Colonic mucosa (tissue), 4 donors: ENCODE measurements around the gene WDR26. TPM values are rescaled to one million over a fixed set of nuclear protein-coding genes. Genes with fewer than 3 reads are reported as not detected.

Source experiments
- DNase-seq: peaks from one replicate; pipeline ENCODE4 v3.0.0-alpha.2; 2020
- H3K27ac ChIP-seq: fragments of 200-600 bp; one replicate; pipeline ENCODE4 v1.8.0; 2021
- H3K27me3 ChIP-seq: fragments of 200-600 bp; one replicate; pipeline ENCODE4 v1.8.0; 2021
- H3K36me3 ChIP-seq: fragments of 200-600 bp; one replicate; pipeline ENCODE4 v1.8.0; 2021
- H3K4me1 ChIP-seq: fragments of 200-600 bp; one replicate; pipeline ENCODE4 v1.8.0; 2021; ENCODE audit warnings: mild to moderate bottlenecking
- H3K4me3 ChIP-seq: fragments of 200-600 bp; one replicate; pipeline ENCODE4 v1.8.0; 2021
- H3K9ac ChIP-seq, 2 donors: one replicate each; pipeline ENCODE4 v1.7.0; 2013; ENCODE audit warnings: control low read depth in 2 of 2, low read depth in 2 of 2, low read length in 2 of 2
- H3K9me3 ChIP-seq: fragments of 200-600 bp; one replicate; pipeline ENCODE4 v1.8.0; 2021
- intact Hi-C: fragments of 100-400 bp; cut with DNase I; formaldehyde crosslinking; loops from one replicate; pipeline ENCODE4 v1.14.1; 2022
- total RNA-seq, 2 donors: library from RNA; stranded (reverse); fragmentation: NEBNext Ultra II Directional in 1 of 2; extraction: Animal tissue kit (Norgen Biotek cat#: 25700) in 1 of 2; gene quantifications; one replicate each; pipeline ENCODE4 v1.2.1, GENCODE V29; 2021
- TF ChIP-seq, protein P1 (sequence below): fragments of 200-600 bp; IDR thresholded peaks from one replicate; pipeline ENCODE4 v1.8.0; 2022; ENCODE audit warnings: antibody characterized with exemption, mild to moderate bottlenecking
- donor health status: healthy.
- donor health status: DM: no; HTN: no; CAD: no.
- donor health status: DM: no; HTN: no; CAD: no.

WDR26 gene
- total RNA-seq, 2 donors from 2014 or later, result 53.5 to 78.4 TPM

DNA sequence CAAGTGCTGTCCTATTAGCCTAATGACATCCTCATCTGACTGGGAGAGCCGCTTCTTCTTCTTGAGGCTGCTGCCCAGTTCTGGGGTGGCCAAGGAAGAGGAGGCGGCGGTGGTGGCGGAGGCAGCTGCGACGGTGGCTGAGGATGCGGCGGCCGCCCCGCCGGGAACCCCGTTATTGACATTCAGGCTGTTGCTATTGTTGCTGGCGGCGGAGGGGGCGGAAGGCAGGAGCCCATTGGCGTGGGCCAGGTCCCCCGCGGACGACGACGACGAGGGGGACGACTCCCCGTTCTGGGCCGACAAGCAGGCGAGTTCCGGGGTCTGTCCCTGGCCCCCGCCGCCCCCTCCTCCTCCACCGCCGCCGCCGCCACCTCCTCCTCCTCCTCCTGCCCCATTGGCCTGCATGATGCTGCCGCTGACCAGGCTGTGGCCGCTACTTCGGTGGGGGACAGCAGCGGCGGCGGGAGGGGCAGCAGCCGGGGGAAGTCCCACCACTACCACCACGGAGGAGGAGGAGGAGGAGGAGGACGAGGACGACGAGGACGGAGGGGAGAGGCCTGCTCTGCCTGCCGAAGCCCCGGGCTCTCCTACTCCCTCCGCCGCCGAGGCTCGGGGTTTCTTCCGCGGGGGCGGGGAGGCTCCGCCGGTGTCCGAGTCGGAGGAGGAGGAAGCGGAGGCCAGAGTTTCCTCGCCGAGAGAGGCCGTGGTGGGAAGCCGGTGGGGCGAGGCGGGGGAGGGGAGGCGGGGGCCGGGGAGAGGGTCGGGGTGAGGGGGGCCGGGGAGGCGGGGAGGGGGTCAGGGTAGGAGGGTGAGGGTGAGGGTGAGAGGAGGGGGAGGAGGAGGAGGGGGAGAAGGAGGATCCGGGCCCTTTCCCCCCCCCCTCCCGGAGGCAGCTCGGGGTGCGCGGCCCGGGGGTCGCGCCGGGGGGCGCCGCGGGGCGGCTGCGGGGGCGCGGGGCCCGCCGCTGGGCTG is 610 bp downstream of the WDR26 start:
- Histone ChIP-seq H3K27me3 (no peaks in the 10 kb centered on the region), H3K27ac (peak overlapping the region; percentile 93), H3K36me3 (no peaks in the 10 kb centered on the region), H3K9me3 (no peaks in the 10 kb centered on the region), H3K4me1 (peaks cover 7% of the 10 kb centered on the region), H3K9ac (peak overlapping the region; percentile 83 to 96), H3K4me3 (peak overlapping the region; percentile 85)
- peak; percentile 47 for DNase-seq
- TF ChIP-seq, protein P1, sequence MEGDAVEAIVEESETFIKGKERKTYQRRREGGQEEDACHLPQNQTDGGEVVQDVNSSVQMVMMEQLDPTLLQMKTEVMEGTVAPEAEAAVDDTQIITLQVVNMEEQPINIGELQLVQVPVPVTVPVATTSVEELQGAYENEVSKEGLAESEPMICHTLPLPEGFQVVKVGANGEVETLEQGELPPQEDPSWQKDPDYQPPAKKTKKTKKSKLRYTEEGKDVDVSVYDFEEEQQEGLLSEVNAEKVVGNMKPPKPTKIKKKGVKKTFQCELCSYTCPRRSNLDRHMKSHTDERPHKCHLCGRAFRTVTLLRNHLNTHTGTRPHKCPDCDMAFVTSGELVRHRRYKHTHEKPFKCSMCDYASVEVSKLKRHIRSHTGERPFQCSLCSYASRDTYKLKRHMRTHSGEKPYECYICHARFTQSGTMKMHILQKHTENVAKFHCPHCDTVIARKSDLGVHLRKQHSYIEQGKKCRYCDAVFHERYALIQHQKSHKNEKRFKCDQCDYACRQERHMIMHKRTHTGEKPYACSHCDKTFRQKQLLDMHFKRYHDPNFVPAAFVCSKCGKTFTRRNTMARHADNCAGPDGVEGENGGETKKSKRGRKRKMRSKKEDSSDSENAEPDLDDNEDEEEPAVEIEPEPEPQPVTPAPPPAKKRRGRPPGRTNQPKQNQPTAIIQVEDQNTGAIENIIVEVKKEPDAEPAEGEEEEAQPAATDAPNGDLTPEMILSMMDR, result no peak
- intact Hi-C loops, result loop anchor here (5.0 kb wide), 1 partner anchor 77 kb away; the partner anchor contains the start of gene CNIH4

DNA sequence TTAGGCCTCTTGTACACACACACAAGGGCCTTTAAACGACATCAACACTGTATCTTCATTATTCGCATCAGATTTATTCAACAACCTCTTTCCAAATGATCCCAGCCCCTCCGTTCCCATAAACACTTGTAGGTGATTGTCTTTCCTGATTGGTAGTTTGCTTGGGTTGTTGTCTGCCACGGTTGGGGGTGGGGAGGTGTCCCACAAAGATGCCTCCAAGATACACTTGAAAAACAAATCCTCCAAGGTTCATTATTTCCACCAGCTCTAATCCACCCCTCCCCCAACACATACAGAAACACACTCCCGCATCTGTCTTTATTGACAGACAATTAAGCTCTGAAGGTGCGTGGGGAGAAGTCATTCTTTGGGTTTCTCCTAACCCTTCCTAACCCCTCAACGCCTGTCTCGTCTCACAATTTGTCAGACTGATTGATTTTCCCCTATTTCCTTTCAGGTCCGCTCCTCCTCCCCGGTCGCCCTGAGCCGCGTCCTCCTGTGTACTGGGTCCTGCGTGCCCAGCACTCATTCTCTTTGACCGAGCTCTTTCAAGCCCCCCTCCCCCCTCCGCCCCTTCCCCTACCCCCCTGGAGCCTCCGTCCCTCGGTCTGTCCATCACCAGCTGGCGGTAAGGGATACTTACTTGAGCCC is 1.4 kb downstream of the WDR26 start:
- Histone ChIP-seq H3K9ac (peak overlapping the region; percentile 83 to 94), H3K4me1 (peaks cover 7% of the 10 kb centered on the region), H3K27me3 (no peaks in the 10 kb centered on the region), H3K9me3 (no peaks in the 10 kb centered on the region), H3K27ac (peak overlapping the region; percentile 93), H3K4me3 (peak overlapping the region; percentile 85), H3K36me3 (no peaks in the 10 kb centered on the region)
- TF ChIP-seq, protein P1, result no peak
- DNase-seq, result peak; percentile 63
- intact Hi-C loops, result loop anchor here (5.0 kb wide), 1 partner anchor 76 kb away; the partner anchor contains the start of gene CNIH4

DNA sequence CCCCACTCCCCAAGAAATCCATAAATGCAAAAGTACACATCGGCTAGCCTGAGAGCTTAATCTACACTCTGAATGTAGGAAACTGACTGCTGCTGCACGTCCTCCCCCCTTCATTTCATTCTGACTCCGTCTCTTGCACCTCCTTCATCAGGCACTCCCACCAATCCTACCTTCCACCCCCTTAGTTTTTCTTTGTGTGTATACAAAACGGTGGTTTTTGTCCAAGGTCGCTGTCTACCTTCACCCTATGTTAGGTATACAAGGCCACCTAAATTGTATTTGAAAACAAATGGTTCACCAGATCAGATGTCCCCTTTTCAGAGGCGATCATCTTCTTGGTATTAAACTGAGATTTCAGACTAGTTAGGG is 1.9 kb downstream of the WDR26 start:
- H3K9ac ChIP-seq, result peak overlapping the region; percentile 48 to 83
- peak overlapping the region; percentile 93 for H3K27ac ChIP-seq
- H3K4me3 ChIP-seq, result peak overlapping the region; percentile 85
- TF ChIP-seq, protein P1, result no peak
- intact Hi-C loops, result loop anchor here (5.0 kb wide), 1 partner anchor 75 kb away; the partner anchor contains the start of gene CNIH4
- H3K27me3 ChIP-seq, result no peaks in the 10 kb centered on the region
- H3K9me3 ChIP-seq, result no peaks in the 10 kb centered on the region
- peak; percentile 36 for DNase-seq
- H3K4me1 ChIP-seq, result peaks cover 7% of the 10 kb centered on the region
- H3K36me3 ChIP-seq, result no peaks in the 10 kb centered on the region

DNA sequence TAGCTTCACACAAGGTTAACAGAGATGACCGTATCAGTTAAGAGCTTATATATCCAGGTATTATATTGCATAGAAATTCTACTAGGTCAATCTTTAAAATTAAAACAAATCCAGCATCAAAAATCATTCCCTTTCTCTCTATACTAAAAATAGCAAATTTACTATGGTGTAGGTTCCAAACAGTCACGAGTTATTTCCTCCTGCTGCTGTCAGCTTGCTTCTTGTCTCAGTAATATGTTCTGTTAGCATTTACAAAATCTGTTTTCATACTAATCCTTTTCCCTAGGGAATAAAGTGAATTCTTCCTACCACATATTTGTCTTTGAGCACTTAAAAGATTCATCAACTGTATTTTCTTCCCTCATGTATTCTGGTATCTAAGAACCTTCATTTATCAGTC is 2.5 kb downstream of the WDR26 start:
- H3K27me3 ChIP-seq, result no peaks in the 10 kb centered on the region
- peak overlapping the region; percentile 28 to 83 for H3K9ac ChIP-seq
- peaks cover 7% of the 10 kb centered on the region for H3K4me1 ChIP-seq
- peak overlapping the region; percentile 85 for H3K4me3 ChIP-seq
- peak overlapping the region; percentile 93 for H3K27ac ChIP-seq
- no peaks in the 10 kb centered on the region for H3K36me3 ChIP-seq
- no peaks in the 10 kb centered on the region for H3K9me3 ChIP-seq
- DNase-seq, result no peak
- intact Hi-C loops, result loop anchor here (5.0 kb wide), 1 partner anchor 75 kb away; the partner anchor contains the start of gene CNIH4
- TF ChIP-seq, protein P1, result no peak

DNA sequence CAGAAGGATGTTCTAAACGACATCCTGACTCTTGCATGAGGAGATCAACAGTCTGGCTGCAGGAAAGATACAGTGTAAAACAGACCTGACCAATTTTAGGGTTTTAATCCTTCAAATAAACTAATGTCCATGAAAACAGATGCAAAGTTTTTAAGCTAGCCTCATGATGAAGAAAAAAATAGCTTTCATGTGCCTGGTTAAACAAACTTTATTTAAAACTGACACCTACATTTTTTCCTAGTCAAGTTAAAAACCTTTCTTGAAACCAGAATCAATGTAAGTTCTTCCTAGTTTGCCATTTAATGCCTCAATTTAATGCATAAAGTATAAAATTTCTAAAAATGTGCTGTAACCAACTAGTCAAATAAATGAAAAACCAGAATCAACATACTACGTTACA is 2.9 kb downstream of the WDR26 start:
- Histone ChIP-seq H3K9me3 (no peaks in the 10 kb centered on the region), H3K27ac (peak overlapping the region; percentile 93), H3K4me3 (no peak overlapping the region), H3K9ac (peak overlapping the region in 1 of 2 donors; percentile 47), H3K4me1 (peaks cover 7% of the 10 kb centered on the region), H3K36me3 (no peaks in the 10 kb centered on the region), H3K27me3 (no peaks in the 10 kb centered on the region)
- intact Hi-C loops, result loop anchor here (5.0 kb wide), 1 partner anchor 74 kb away; the partner anchor contains the start of gene CNIH4
- TF ChIP-seq, protein P1, result no peak
- DNase-seq, result no peak
